ENCODE measurements around the gene WNT3A.

Gene WNT3A

GRCh38 chr1:228093050-228093906, 86.5 kb downstream of the WNT3A start:
- no peak for DNase-seq (ENCODE audit: low spot score)
- no peak for TF ChIP-seq CTCF (IDR thresholded peaks at IDR 0.05; ENCODE audit: extremely low read depth, insufficient read depth, missing control alignments)
- in situ Hi-C loops (cut with MboI; ENCODE audit: low pct_unique_long_range_greater_than_20kb, low sequenced_read_pairs, unreplicated experiment): no loop called here

GRCh38 chr1:228094432-228095016, 87.7 kb downstream of the WNT3A start:
- no peak for DNase-seq (ENCODE audit: low spot score)
- TF ChIP-seq CTCF (IDR thresholded peaks at IDR 0.05; ENCODE audit: extremely low read depth, insufficient read depth, missing control alignments): no peak
- in situ Hi-C loops (cut with MboI; ENCODE audit: low pct_unique_long_range_greater_than_20kb, low sequenced_read_pairs, unreplicated experiment): no loop called here

GRCh38 chr1:228095161-228095560, 88.4 kb downstream of the WNT3A start:
- in situ Hi-C loops (cut with MboI; ENCODE audit: low pct_unique_long_range_greater_than_20kb, low sequenced_read_pairs, unreplicated experiment): no loop called here
- DNase-seq (ENCODE audit: low spot score): no peak

GRCh38 chr1:228095938-228096337, 89.1 kb downstream of the WNT3A start:
- DNase-seq (ENCODE audit: low spot score): peak; percentile 8
- in situ Hi-C loops (cut with MboI; ENCODE audit: low pct_unique_long_range_greater_than_20kb, low sequenced_read_pairs, unreplicated experiment): no loop called here
- TF ChIP-seq CTCF (IDR thresholded peaks at IDR 0.05; ENCODE audit: extremely low read depth, insufficient read depth, missing control alignments): no peak

More at GRCh38 chr1:228095161-228095560, 88.4 kb downstream of the WNT3A start:
- no peak for TF ChIP-seq CTCF (IDR thresholded peaks at IDR 0.05; ENCODE audit: extremely low read depth, insufficient read depth, missing control alignments)

- peak; percentile 9 for DNase-seq (ENCODE audit: low spot score)
- in situ Hi-C loops (cut with MboI; ENCODE audit: low pct_unique_long_range_greater_than_20kb, low sequenced_read_pairs, unreplicated experiment): no loop called here
- TF ChIP-seq CTCF (IDR thresholded peaks at IDR 0.05; ENCODE audit: extremely low read depth, insufficient read depth, missing control alignments): no peak
These were observed 89.9 kb downstream of the WNT3A start for GRCh38 chr1:228096416-228097332.

Data from GM13977 (cell line).